GM12873 (cell line): ENCODE measurements around the gene TENT4B.

Experiments used
- CTCF ChIP-seq: IDR thresholded peaks from 2 replicates; pipeline ENCODE4 v1.5.1; 2012; ENCODE audit warnings: low read depth, mild to moderate bottlenecking, moderate library complexity, low read length, control low read depth; ENCODE audit not compliant: insufficient read depth; ENCODE audit errors: missing control alignments

TENT4B gene

GRCh38 chr16:50210266-50211038 lies 57.3 kb downstream of the TENT4B start:
- TF ChIP-seq CTCF = peak; percentile 89

- peak; percentile 70 for TF ChIP-seq CTCF
Observed at GRCh38 chr16:50213939-50214519, 60.9 kb downstream of the TENT4B start.

GRCh38 chr16:50215680-50216079 lies 62.6 kb downstream of the TENT4B start:
- TF ChIP-seq CTCF = no peak

- TF ChIP-seq CTCF = no peak
Observed at GRCh38 chr16:50216231-50216630, 63.1 kb downstream of the TENT4B start.

GRCh38 chr16:50219402-50219975 lies 66.4 kb downstream of the TENT4B start:
- TF ChIP-seq CTCF = no peak

- no peak for TF ChIP-seq CTCF
Observed at GRCh38 chr16:50224286-50224685, 71.2 kb downstream of the TENT4B start.

- TF ChIP-seq CTCF = no peak
Observed at GRCh38 chr16:50227120-50227519, 74.0 kb downstream of the TENT4B start.
